ENCODE results near the gene HOXB3.

The HOXB3 gene

GRCh38 chr17:48625495-48626244, 35.6 kb upstream of the HOXB3 start:
- DNase-seq: peak; percentile 52

- DNase-seq: no peak
Observed at GRCh38 chr17:48624544-48625494, 34.8 kb upstream of the HOXB3 start.

GRCh38 chr17:48624118-48624517, 34.1 kb upstream of the HOXB3 start:
- no peak for DNase-seq

GRCh38 chr17:48623583-48623982, 33.5 kb upstream of the HOXB3 start:
- no peak for DNase-seq

GRCh38 chr17:48622857-48623256, 32.8 kb upstream of the HOXB3 start:
- DNase-seq: no peak

- DNase-seq: no peak
Observed at GRCh38 chr17:48621410-48622392, 31.7 kb upstream of the HOXB3 start.

GRCh38 chr17:48620461-48621139, 30.6 kb upstream of the HOXB3 start:
- no peak for DNase-seq

GRCh38 chr17:48619826-48620449, 29.9 kb upstream of the HOXB3 start:
- no peak for DNase-seq

- DNase-seq: peak; percentile 56
Observed at GRCh38 chr17:48618256-48618896, 28.3 kb upstream of the HOXB3 start.

- DNase-seq: no peak
Observed at GRCh38 chr17:48617471-48618255, 27.6 kb upstream of the HOXB3 start.

- DNase-seq: no peak
Observed at GRCh38 chr17:48616717-48617470, 26.9 kb upstream of the HOXB3 start.

GRCh38 chr17:48615963-48616716, 26.1 kb upstream of the HOXB3 start:
- DNase-seq: no peak

- no peak for DNase-seq
Observed at GRCh38 chr17:48615047-48615962, 25.3 kb upstream of the HOXB3 start, which contains the start of gene HOXB8. Gene HOXB8, minus strand, starts transcription at chr17:48615292. Its CDS starts 588 bp downstream, at chr17:48614704.

GRCh38 chr17:48613862-48614694, 24.0 kb upstream of the HOXB3 start:
- no peak for DNase-seq

GRCh38 chr17:48612854-48613691, 23.0 kb upstream of the HOXB3 start:
- no peak for DNase-seq

- DNase-seq: no peak
Observed at GRCh38 chr17:48612456-48612853, 22.4 kb upstream of the HOXB3 start.
